GM12891 (cell line): ENCODE data around the gene STX3.

Source experiments
- POLR2A ChIP-seq: IDR thresholded peaks from 2 replicates; pipeline ENCODE4 v1.6.1; 2011; ENCODE audit warnings: low read depth, low read length, control low read depth
- TAF1 ChIP-seq: IDR thresholded peaks from 2 replicates; pipeline ENCODE4 v1.6.1; 2011; ENCODE audit warnings: low read depth, low read length, control low read depth

GRCh38 chr11:59829358-59829757 is 74.2 kb downstream of the STX3 start:
- no peak for TF ChIP-seq TAF1
- no peak for TF ChIP-seq POLR2A
